ENCODE data around the gene CCDC59. TPM values are rescaled to one million over a fixed set of nuclear protein-coding genes. Genes with fewer than 3 reads are reported as not detected.

CCDC59 gene
- total and polyA plus RNA-seq, 10 of the 15 experiments (the other 5 are each of a cell fraction or from before 2014, with no cell fraction given) = 30.4 to 128 (median 84.0) TPM

DNA sequence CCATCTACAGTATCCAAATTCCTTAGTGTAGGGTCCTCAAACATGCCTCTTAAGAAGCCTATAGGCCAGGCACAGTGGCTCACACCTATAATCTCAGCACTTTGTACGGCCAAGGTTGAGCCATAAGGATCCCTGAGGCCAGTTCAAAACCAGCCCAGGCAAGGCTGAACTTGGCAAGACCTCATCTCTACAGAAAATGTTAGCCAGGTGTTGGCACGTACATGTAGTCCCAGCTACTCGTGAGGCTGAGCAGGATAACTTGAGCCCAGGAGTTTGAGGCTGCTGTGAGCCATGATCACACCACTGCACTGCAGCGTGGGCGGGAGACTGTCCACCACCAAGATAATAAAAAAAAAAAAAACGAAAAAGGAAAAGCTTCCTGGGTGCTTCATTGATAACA is 6.8 kb downstream of the CCDC59 start:
- CTCF ChIA-PET = interaction anchor here (0.5 to 1.2 kb wide), 2 partner anchors 340 to 707 kb away, joined by 3 read pairs; no protein-coding TSS in a partner anchor
- H3K4me3 ChIP-seq = no peak overlapping the region
- no peaks in the 10 kb centered on the region for H4K20me1 ChIP-seq (ENCODE audit: control insufficient read depth, insufficient read depth)
- no peak for DNase-seq (ENCODE audit: low read depth, low spot score)
- no peaks in the 10 kb centered on the region for H3K27me3 ChIP-seq (replicated peaks in 1 of 2; ENCODE audit: control insufficient read depth in 2 of 2, insufficient read depth in 2 of 2, low read length in 1 of 2)
- SMC1A ChIA-PET (ENCODE audit: uncharacterized antibody, unreplicated experiment) = no interaction called here
- RAD21 ChIA-PET (ENCODE audit: unreplicated experiment) = no interaction called here
- H3K27ac ChIP-seq (ENCODE audit: control insufficient read depth, insufficient read depth) = no peak overlapping the region
- no peak overlapping the region for H3K9ac ChIP-seq (ENCODE audit: control insufficient read depth, insufficient read depth, low read length)
- no peak; the same call in 1 of the 3 replicates for ATAC-seq
- WGBS (ENCODE audit: insufficient coverage, insufficient replicate concordance, low lambda C conversion rate, missing lambda C conversion rate) = 93% methylated on average over 6 of the region's 6 CpGs
- in situ Hi-C loops (cut with MboI) = loop anchor here (25.0 kb wide), 1 partner anchor 1539 kb away; no protein-coding TSS in a partner anchor
- peaks cover 5% of the 10 kb centered on the region for H3K79me2 ChIP-seq (ENCODE audit: control insufficient read depth, insufficient read depth, low read length)
- POLR2A ChIA-PET = no interaction called here
- FAIRE-seq = no peak
- H2AFZ ChIP-seq (ENCODE audit: control insufficient read depth, low read depth, low read length) = no peak overlapping the region
- BruUV-seq (replicated peaks) = no TSS peak
- H3K36me3 ChIP-seq (ENCODE audit: control insufficient read depth in 2 of 2, insufficient read depth in 2 of 2, low read length in 1 of 2) = peaks cover 0 to 8% of the 10 kb centered on the region in 2 experiments; a peak in 2 of 4 replicates
- no peaks in the 10 kb centered on the region for H3K9me3 ChIP-seq (replicated peaks; ENCODE audit: control insufficient read depth, insufficient read depth, low read length)
- H3K4me2 ChIP-seq (ENCODE audit: control insufficient read depth, insufficient read depth) = no peak overlapping the region
- intact Hi-C loops (cut with micrococcal nuclease; ENCODE audit: unreplicated experiment) = loop anchor here (10.0 kb wide), 1 partner anchor 397 kb away; no protein-coding TSS in a partner anchor
- TF ChIP-seq, protein P1, sequence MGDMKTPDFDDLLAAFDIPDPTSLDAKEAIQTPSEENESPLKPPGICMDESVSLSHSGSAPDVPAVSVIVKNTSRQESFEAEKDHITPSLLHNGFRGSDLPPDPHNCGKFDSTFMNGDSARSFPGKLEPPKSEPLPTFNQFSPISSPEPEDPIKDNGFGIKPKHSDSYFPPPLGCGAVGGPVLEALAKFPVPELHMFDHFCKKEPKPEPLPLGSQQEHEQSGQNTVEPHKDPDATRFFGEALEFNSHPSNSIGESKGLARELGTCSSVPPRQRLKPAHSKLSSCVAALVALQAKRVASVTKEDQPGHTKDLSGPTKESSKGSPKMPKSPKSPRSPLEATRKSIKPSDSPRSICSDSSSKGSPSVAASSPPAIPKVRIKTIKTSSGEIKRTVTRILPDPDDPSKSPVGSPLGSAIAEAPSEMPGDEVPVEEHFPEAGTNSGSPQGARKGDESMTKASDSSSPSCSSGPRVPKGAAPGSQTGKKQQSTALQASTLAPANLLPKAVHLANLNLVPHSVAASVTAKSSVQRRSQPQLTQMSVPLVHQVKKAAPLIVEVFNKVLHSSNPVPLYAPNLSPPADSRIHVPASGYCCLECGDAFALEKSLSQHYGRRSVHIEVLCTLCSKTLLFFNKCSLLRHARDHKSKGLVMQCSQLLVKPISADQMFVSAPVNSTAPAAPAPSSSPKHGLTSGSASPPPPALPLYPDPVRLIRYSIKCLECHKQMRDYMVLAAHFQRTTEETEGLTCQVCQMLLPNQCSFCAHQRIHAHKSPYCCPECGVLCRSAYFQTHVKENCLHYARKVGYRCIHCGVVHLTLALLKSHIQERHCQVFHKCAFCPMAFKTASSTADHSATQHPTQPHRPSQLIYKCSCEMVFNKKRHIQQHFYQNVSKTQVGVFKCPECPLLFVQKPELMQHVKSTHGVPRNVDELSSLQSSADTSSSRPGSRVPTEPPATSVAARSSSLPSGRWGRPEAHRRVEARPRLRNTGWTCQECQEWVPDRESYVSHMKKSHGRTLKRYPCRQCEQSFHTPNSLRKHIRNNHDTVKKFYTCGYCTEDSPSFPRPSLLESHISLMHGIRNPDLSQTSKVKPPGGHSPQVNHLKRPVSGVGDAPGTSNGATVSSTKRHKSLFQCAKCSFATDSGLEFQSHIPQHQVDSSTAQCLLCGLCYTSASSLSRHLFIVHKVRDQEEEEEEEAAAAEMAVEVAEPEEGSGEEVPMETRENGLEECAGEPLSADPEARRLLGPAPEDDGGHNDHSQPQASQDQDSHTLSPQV (IDR thresholded peaks at IDR 0.05) = no peak
- TF ChIP-seq, protein P2, sequence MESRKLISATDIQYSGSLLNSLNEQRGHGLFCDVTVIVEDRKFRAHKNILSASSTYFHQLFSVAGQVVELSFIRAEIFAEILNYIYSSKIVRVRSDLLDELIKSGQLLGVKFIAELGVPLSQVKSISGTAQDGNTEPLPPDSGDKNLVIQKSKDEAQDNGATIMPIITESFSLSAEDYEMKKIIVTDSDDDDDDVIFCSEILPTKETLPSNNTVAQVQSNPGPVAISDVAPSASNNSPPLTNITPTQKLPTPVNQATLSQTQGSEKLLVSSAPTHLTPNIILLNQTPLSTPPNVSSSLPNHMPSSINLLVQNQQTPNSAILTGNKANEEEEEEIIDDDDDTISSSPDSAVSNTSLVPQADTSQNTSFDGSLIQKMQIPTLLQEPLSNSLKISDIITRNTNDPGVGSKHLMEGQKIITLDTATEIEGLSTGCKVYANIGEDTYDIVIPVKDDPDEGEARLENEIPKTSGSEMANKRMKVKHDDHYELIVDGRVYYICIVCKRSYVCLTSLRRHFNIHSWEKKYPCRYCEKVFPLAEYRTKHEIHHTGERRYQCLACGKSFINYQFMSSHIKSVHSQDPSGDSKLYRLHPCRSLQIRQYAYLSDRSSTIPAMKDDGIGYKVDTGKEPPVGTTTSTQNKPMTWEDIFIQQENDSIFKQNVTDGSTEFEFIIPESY (IDR thresholded peaks at IDR 0.05) = no peak
- TF ChIP-seq FOXK2 (IDR thresholded peaks at IDR 0.05) (no peak), POLR2AphosphoS5 (IDR thresholded peaks at IDR 0.05; ENCODE audit: low read length) (peak; percentile 32; the same call in 1 of the 2 replicates), EGR1 (IDR thresholded peaks at IDR 0.05; ENCODE audit: borderline replicate concordance in 1 of 2, low read depth in 2 of 2, low read length in 2 of 2) (no peak), HDAC2 (IDR thresholded peaks at IDR 0.05) (no peak), NR2C1 (IDR thresholded peaks at IDR 0.05) (no peak)
- H3K4me1 ChIP-seq (ENCODE audit: control insufficient read depth, insufficient read depth, low read length) = no peaks in the 10 kb centered on the region

All from GM12878 (cell line).